K562 (cell line): ENCODE data around the gene TRIM24. TPM values are rescaled to one million over a fixed set of nuclear protein-coding genes. Genes with fewer than 3 reads are reported as not detected.

ENCODE experiments used
- ATAC-seq: fragments of 200-7000 bp; cut with Tn5 transposase; 3 replicates; pipeline ENCODE4 v1.9.1; 2020; ENCODE audit warnings: moderate library complexity
- BruUV-seq: library from RNA; stranded (reverse); fragments of 400-500 nt; replicated peaks from 2 replicates; lab custom pipeline; 2021; lab: Mats Ljungman, UMichigan
- CTCF ChIA-PET: fragments of 300-600 bp; formaldehyde crosslinking; extraction: SDS; loops from one replicate; lab custom pipeline; 2021; ENCODE audit warnings: low intra/inter-chr PET ratio; lab: Yijun Ruan, JAX
- POLR2A ChIA-PET: fragments of 300-600, 350-650 bp; sonication (Branson Sonifier 250); formaldehyde crosslinking; extraction: SDS; loops from one replicate; lab custom pipeline; 2021; ENCODE audit warnings: antibody characterized with exemption, inconsistent platforms; lab: Yijun Ruan, JAX
- DNase-seq, 4 experiments: peaks; one replicate each; pipeline versions ENCODE4 v3.0.0 to v3.0.0-alpha.2; 2011 to 2018; ENCODE audit warnings: low spot score in 3 of 4, mixed read lengths in 3 of 4; ENCODE audit errors: extremely low read depth in 1 of 4
- FAIRE-seq: peaks from 2 replicates; lab custom pipeline; 2011; peaks lifted over from hg19 to GRCh38; lab: Jason Lieb, UNC
- H2AFZ ChIP-seq: 2 replicates; pipeline ENCODE4 v1.6.0; 2011; ENCODE audit warnings: low read depth, low read length, control low read depth, inconsistent platforms
- H3K27ac ChIP-seq: fragments of 200-600 bp; 3 replicates; pipeline ENCODE4 v1.8.0; 2011; ENCODE audit warnings: low read depth, mild to moderate bottlenecking, control low read depth, inconsistent platforms, low read length, moderate library complexity, mixed read lengths; ENCODE audit errors: extremely low read depth
- H3K27me3 ChIP-seq, 2 experiments: fragments of 300-600 bp in 1 of 2; 2 replicates in 1 of 2; 3 replicates in 1 of 2; pipeline versions ENCODE4 v1.6.0 to v1.8.0; 2011; ENCODE audit warnings: inconsistent platforms in 2 of 2, low read length in 2 of 2, mild to moderate bottlenecking in 1 of 2, mixed read lengths in 1 of 2, moderate library complexity in 1 of 2; ENCODE audit not compliant: control insufficient read depth in 2 of 2, insufficient read depth in 2 of 2
- H3K36me3 ChIP-seq: fragments of 300-600 bp; 3 replicates; pipeline ENCODE4 v1.8.0; 2011; ENCODE audit warnings: mild to moderate bottlenecking, low read length, inconsistent platforms; ENCODE audit not compliant: control insufficient read depth, insufficient read depth
- H3K4me1 ChIP-seq, 2 experiments: fragments of 200-600 bp in 1 of 2; replicated peaks in 1 of 2; 2 replicates in 1 of 2; 3 replicates in 1 of 2; pipeline versions ENCODE4 v1.5.1 to v1.8.0; 2011; ENCODE audit warnings: inconsistent platforms in 2 of 2, low read length in 2 of 2, mild to moderate bottlenecking in 1 of 2, mixed read lengths in 1 of 2, moderate library complexity in 1 of 2; ENCODE audit not compliant: control insufficient read depth in 2 of 2, insufficient read depth in 2 of 2
- H3K4me2 ChIP-seq: 2 replicates; pipeline ENCODE4 v1.6.1; 2011; ENCODE audit warnings: low read length, control low read depth, inconsistent platforms, mixed read lengths; ENCODE audit not compliant: insufficient read depth
- H3K4me3 ChIP-seq: fragments of 200-600 bp; sonication (generic), shearing (Covaris generic); 2 replicates; pipeline ENCODE4 v1.5.1; 2016; ENCODE audit warnings: control low read depth, inconsistent platforms
- H3K79me2 ChIP-seq: fragments of 200-600 bp; 3 replicates; pipeline ENCODE4 v1.8.0; 2011; ENCODE audit warnings: low read length, inconsistent platforms; ENCODE audit not compliant: control insufficient read depth, insufficient read depth
- H3K9ac ChIP-seq, 2 experiments: 2 replicates each; pipeline versions ENCODE4 v1.6.0 to v1.6.1; 2011; ENCODE audit warnings: low read depth in 2 of 2, low read length in 2 of 2, control low read depth in 1 of 2, inconsistent platforms in 1 of 2, mild to moderate bottlenecking in 1 of 2, mixed read lengths in 1 of 2; ENCODE audit not compliant: insufficient read depth in 1 of 2
- H3K9me1 ChIP-seq: one replicate; pipeline ENCODE4 v1.6.0; 2011; ENCODE audit warnings: inconsistent platforms, mild to moderate bottlenecking, low read length, moderate library complexity; ENCODE audit not compliant: control insufficient read depth, insufficient read depth
- H3K9me3 ChIP-seq: replicated peaks from 2 replicates; pipeline ENCODE4 v1.5.1; 2011; ENCODE audit warnings: low read depth, low read length, inconsistent platforms; ENCODE audit not compliant: control insufficient read depth, insufficient read depth
- H4K20me1 ChIP-seq: replicated peaks from 2 replicates; pipeline ENCODE4 v1.6.1; 2011; ENCODE audit warnings: low read length, inconsistent platforms, mixed read lengths; ENCODE audit not compliant: control insufficient read depth, insufficient read depth
- CBX3 ChIP-seq, 2 experiments: IDR thresholded peaks; 1 replicate in 1 of 2; 2 replicates in 1 of 2; pipeline ENCODE4 v1.6.1; 2012; ENCODE audit warnings: inconsistent platforms in 2 of 2, low read length in 2 of 2, borderline replicate concordance in 1 of 2, control low read depth in 1 of 2
- CBX5 ChIP-seq: IDR thresholded peaks from 2 replicates; pipeline ENCODE4 v1.6.1; 2014; ENCODE audit warnings: low read depth, borderline replicate concordance
- COPS2 ChIP-seq: fragments of 450-650 bp; conservative IDR thresholded peaks from 2 replicates; pipeline ENCODE4 v1.6.1; 2016; ENCODE audit warnings: mild to moderate bottlenecking, moderate library complexity
- HSF4 ChIP-seq: fragments of 250-450 bp; sonication (Bioruptor Pico); IDR thresholded peaks from 2 replicates; pipeline ENCODE4 v2.1.2; 2022; ENCODE audit warnings: mild to moderate bottlenecking, moderate library complexity, borderline replicate concordance
- TRIM28 ChIP-seq: fragments of 450-650 bp; IDR thresholded peaks from 2 replicates; pipeline ENCODE4 v1.6.1; 2017
- ZBTB1 ChIP-seq: sonication (generic); formaldehyde crosslinking; IDR thresholded peaks from 2 replicates; pipeline ENCODE4 v1.8.1; 2023; ENCODE audit warnings: missing genetic modification reagents, low read depth, mild to moderate bottlenecking, borderline replicate concordance
- ZNF280A ChIP-seq: fragments of 450-650 bp; IDR thresholded peaks from 2 replicates; pipeline ENCODE4 v1.6.1; 2018; ENCODE audit warnings: mild to moderate bottlenecking, low read depth; ENCODE audit not compliant: partially characterized antibody
- WGBS: fragments of 100-300 bp; shearing (Covaris generic); methylation state at CpG from one replicate; pipeline ENCODE4 v1.1.6; 2016; ENCODE audit warnings: low coverage, mixed read lengths; ENCODE audit not compliant: insufficient coverage; ENCODE audit errors: missing lambda C conversion rate; 5-methylcytosine and 5-hydroxymethylcytosine counted together
- in situ Hi-C: fragments of 300-500 bp; cut with MboI; formaldehyde crosslinking; loops from 4 replicates; pipeline ENCODE4 v1.15.0; 2018; ENCODE audit warnings: inconsistent platforms, mixed read lengths
- intact Hi-C: fragments of 100-400 bp; cut with micrococcal nuclease; formaldehyde crosslinking; loops from 2 replicates; pipeline ENCODE4 v1.14.2; 2022
- polyA plus RNA-seq, 8 experiments: library from polyadenylated mRNA; depleted of rRNA in 4 of 8; stranded (reverse) in 5 of 8; unstranded in 3 of 8; fragments of >200 nt; fragmentation: Nextera tagmentation in 2 of 8; fragmentation: Illumina TruSeq in 1 of 8; extraction: Ambion mirVana in 2 of 8; extraction: Trizol in 1 of 8; gene quantifications; 2 replicates each; pipeline versions ENCODE4 v1.2.1 to v1.2.3, GENCODE V29; 2011 to 2014; ENCODE audit warnings: inconsistent platforms in 1 of 8, missing spikeins in 1 of 8
- total RNA-seq, 7 experiments: library from RNA; depleted of rRNA in 6 of 7; stranded (reverse); fragments of >200 nt in 6 of 7; fragmentation: Illumina TruSeq in 2 of 7; extraction: Trizol in 2 of 7; gene quantifications; 2 replicates each; pipeline versions ENCODE4 v1.2.1 to v1.2.3, GENCODE V29; 2011 to 2021; ENCODE audit warnings: low replicate concordance in 1 of 7
- TF ChIP-seq, protein P1 (sequence below): fragments of 250-450 bp; sonication (Bioruptor Pico); IDR thresholded peaks from 2 replicates; pipeline ENCODE4 v1.5.0; 2021
- TF ChIP-seq, protein P2 (sequence below), 2 experiments: fragments of 450-650 bp; conservative IDR thresholded peaks; 2 replicates each; pipeline ENCODE4 v1.6.1; 2017; ENCODE audit warnings: mild to moderate bottlenecking in 2 of 2, moderate library complexity in 2 of 2

Gene TRIM24
- total and polyA plus RNA-seq, 9 of the 15 experiments (the other 6 are each of a cell fraction or from before 2014, with no cell fraction given): 13.4 to 74.0 (median 41.7) TPM

GRCh38 chr7:138556771-138557484 is 96.9 kb downstream of the TRIM24 start:
- no peak for TF ChIP-seq HSF4
- TF ChIP-seq TRIM28: peak; percentile 90
- peak; percentile 58 for TF ChIP-seq ZNF280A
- TF ChIP-seq ZBTB1 (CRISPR knock-in tag): no peak
- no peak for TF ChIP-seq COPS2
- TF ChIP-seq, protein P1, sequence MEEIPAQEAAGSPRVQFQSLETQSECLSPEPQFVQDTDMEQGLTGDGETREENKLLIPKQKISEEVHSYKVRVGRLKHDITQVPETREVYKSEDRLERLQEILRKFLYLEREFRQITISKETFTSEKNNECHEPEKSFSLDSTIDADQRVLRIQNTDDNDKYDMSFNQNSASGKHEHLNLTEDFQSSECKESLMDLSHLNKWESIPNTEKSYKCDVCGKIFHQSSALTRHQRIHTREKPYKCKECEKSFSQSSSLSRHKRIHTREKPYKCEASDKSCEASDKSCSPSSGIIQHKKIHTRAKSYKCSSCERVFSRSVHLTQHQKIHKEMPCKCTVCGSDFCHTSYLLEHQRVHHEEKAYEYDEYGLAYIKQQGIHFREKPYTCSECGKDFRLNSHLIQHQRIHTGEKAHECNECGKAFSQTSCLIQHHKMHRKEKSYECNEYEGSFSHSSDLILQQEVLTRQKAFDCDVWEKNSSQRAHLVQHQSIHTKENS: no peak
- TF ChIP-seq, protein P2, sequence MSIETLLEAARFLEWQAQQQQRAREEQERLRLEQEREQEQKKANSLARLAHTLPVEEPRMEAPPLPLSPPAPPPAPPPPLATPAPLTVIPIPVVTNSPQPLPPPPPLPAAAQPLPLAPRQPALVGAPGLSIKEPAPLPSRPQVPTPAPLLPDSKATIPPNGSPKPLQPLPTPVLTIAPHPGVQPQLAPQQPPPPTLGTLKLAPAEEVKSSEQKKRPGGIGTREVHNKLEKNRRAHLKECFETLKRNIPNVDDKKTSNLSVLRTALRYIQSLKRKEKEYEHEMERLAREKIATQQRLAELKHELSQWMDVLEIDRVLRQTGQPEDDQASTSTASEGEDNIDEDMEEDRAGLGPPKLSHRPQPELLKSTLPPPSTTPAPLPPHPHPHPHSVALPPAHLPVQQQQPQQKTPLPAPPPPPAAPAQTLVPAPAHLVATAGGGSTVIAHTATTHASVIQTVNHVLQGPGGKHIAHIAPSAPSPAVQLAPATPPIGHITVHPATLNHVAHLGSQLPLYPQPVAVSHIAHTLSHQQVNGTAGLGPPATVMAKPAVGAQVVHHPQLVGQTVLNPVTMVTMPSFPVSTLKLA (conservative IDR thresholded peaks at IDR 0.05): no peak
- TF ChIP-seq CBX5: peak; percentile 79; the same call in 1 of the 2 replicates
- peak in 1 of 2 experiments; percentile 95; a peak in 2 of 3 replicates for TF ChIP-seq CBX3 (IDR thresholded peaks at IDR 0.05; ENCODE audit: borderline replicate concordance in 1 of 2, low read length in 2 of 2)
- Histone ChIP-seq H3K4me1 (no peaks in the 10 kb centered on the region), H3K4me3 (no peak overlapping the region), H3K27me3 (no peaks in the 10 kb centered on the region), H3K4me2 (no peak overlapping the region), H3K9me1 (no peaks in the 10 kb centered on the region), H4K20me1 (no peaks in the 10 kb centered on the region), H3K79me2 (no peaks in the 10 kb centered on the region; the same call in 2 of the 3 replicates), H3K9me3 (peaks cover 26% of the 10 kb centered on the region), H3K36me3 (peaks cover 96% of the 10 kb centered on the region), H3K9ac (no peak overlapping the region), H3K27ac (no peak overlapping the region), H2AFZ (no peak overlapping the region)
- ChIA-PET CTCF (no interaction called here), POLR2A (no interaction called here)
- ATAC-seq: no peak
- in situ Hi-C loops: no loop called here
- intact Hi-C loops: no loop called here
- peak in 1 of 4 experiments; percentile 19 for DNase-seq
- BruUV-seq: TSS peak; percentile 4
- WGBS: 93% methylated on average over 3 of the region's 3 CpGs
- FAIRE-seq: peak; percentile 37
